ENCODE data around the gene GPBP1.
A peak's percentile ranks its signal among the peaks of the same experiment; 100 is the strongest.
"Not testable (repeated sequence)": the region's sequence is repeated elsewhere in the genome, so short reads cannot be mapped to it uniquely, and the experiment has no call there.

GPBP1 gene

DNA sequence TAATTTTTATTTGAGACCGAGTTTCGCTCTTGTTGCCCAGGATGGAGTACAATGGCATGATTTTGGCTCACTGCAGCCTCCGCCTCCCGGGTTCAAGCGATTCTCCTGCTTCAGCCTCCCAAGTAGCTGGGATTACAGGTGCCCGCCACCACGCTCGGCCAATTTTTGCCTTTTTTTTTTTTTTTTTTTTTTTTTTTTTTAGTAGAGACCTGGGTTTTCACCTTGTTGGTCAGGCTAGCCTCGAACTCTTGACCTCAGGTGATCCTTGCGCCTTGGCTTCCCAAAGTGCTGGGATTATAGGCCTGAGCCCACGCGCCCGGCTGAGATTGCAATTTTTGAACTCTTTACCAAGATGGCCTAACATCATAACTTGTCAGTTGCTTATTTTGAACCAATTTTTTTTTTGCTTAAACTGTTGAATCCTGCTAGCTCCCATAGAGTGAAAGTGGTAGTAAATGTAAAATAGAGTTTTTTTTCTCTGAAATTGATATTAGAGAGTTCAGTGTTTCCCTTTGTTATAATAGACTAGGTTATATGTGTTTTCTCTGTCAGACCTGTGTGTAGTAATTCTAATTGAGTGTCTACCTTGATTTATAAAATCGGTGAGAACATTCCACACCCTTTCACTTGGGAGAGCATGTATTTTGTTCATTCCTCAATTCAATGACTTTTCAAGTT, 3.8 kb downstream of the GPBP1 start:
- DNase-seq: no peak

DNA sequence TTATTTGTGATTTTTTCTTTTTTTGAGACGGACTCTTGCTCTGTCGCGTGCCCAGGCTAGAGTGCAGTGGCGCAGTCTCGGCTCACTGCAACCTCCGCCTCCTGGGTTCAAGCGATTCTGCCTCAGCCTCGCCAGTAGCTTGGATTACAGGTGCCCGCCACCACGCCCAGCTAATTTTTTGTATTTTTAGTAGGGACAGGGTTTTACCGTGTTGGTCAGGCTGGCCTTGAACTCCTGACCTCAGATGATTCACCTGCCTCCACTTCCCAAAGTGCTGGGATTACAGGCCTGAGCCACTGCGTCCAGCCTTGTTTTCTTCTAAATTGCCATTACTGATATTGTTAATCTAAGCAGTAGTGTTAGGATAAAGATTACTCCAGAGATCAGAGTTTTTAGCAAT, 4.4 kb downstream of the GPBP1 start:
- DNase-seq: not testable (repeated sequence)

DNA sequence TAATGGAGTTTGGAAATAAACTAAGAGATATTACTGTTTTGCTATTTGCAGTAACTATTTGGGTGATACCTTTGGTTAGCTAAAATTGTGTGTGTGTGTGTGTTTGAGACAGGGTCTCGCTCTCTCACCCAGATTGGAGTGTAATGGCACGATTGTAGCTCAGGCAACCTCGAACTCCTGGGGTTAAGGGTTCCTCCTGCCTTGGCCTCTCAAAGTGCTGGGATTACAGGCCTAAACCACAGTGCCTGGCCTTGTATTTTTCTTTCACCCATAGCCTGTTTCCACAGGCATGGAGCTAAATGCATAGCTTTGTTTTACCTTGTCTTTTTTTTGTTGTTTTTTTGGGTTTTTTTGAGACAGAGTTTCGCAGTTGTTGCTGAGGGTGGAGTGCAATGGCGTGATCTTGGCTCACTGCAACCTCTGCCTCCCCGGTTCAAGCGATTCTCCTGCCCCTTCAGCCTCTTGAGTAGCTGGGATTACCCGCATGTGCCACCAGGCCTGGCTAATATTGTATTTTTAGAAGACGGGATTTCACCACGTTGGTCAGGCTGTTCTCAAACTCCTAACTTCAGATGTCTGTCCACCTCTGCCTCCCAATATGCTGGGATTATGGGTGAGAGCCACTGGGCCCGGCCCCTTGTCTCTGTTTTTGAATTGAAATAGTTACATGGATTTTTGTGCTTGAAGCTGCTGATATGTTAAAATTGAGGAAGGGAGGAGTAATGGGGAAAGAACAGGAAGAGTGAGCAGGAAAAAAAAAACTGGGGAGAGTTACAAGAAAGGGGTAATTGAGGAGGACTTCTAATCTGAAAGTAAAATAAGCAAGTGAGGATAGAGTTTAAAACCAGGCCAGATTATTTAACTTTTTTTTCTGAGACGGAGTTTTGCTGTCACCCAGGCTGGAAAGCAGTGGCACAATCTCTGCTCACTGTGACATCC, 5.7 kb downstream of the GPBP1 start:
- no peak for DNase-seq

DNA sequence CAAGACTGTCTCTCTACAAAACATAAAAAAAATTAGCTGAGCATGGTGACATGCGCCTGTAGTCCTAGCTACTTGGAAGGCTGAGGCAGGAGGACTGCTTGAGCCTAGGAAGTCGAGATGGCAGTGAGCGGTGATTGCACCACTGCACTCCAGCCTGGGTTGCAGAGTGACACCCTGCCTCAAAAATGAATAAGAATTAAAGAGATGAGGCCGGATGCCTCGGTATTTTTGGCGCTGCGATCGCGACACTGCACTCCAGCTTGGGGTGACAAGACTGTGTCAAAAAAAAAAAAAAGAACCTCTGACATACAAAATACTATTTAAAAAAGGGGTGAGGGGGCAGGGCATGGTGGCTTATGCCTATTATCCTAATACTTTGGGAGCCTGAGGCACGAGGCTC, 7.3 kb downstream of the GPBP1 start:
- DNase-seq: no peak

DNA sequence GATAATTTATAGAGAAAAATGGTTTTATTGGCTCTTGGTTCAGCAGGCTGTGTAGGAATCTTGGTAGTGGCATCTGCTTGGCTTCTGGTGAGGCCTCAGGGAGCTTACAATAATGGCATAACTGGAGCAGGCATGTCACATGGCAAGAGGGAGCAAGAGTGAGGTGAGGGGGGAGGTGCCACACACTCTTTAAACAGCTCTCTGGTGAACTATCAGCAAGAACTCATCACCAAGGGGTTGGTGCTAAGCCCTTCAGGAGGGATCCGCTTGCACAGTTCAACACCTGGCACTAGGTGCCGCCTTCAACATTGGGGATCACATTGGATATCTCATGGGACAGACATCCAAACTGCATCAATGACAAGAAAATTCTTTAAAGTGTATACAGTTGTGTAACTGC, 10.5 kb downstream of the GPBP1 start:
- no peak for DNase-seq

DNA sequence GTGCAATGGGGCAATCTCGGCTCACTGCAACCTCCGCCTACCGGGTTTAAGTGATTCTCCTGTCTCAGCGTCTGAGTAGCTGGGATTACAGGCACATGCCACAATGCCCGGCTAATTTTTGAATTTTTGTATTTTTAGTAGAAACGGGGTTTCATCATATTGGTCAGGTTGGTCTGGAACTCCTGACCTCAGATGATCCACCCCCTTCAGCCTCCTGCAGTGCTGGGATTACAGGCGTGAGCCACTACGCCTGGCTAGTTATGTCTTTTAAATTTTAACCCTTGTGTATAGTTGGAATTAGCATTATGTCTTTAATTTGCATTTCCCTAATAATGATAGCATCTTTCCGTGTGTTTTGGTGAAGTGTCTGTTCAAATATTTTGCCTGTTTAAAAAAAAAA, 11.5 kb downstream of the GPBP1 start:
- no peak for DNase-seq

DNA sequence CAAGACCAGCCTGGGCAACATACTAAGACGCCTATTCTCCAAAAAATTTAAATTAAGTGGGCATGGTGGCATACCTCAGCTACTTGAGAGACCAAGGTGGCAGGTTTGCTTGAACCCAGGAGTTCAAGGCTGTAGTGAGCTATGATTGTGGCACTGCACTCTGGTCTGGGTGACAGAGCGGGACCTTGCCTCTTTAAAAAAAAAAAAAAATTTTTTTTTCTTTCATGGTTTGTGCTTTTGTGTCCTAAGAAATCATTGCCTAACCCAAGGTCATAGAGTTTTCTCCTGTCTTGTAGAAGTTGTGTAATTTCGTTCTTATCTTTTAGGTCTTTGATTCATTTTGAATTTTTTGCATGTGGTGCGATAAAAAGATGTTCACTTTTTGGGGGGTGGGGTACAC, 12.3 kb downstream of the GPBP1 start:
- DNase-seq: no peak

DNA sequence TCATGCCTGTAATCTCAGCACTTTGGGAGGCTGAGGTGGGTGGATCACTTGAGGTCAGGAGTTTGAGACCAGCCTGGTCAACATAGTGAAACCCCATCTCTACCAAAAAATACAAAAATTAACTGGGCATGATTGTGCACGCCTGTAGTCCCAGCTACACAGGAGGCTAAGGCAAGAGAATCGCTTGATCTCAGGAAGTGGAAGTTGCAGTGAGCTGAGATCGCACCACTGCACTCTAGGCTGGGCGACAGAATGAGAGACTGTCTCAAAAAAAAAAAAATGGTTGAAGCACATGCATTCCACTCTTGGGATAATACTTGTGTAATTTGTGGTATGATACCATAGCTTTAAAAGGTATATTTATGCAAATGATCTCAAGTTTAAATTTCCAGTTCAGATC, 14.1 kb downstream of the GPBP1 start:
- not testable (repeated sequence) for DNase-seq

DNA sequence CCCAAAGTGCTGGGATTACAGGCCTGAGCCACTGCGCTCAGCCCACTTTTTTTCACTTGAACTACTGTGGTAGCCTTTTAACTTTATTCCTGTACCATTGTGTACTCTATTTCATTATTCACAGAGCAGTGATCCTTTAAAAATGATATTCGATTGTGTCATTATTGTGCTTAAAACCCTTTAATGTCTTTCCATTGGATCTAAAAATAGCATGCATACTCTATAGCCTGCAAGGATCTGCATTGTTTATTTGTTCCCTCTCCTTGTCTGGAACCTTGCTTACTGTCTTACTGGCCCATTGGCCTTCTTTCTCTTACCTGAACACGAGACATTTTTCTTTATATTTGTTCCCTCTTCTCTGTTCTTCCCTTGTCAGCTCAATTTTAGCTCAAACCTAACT, 15.7 kb downstream of the GPBP1 start:
- no peak for DNase-seq

DNA sequence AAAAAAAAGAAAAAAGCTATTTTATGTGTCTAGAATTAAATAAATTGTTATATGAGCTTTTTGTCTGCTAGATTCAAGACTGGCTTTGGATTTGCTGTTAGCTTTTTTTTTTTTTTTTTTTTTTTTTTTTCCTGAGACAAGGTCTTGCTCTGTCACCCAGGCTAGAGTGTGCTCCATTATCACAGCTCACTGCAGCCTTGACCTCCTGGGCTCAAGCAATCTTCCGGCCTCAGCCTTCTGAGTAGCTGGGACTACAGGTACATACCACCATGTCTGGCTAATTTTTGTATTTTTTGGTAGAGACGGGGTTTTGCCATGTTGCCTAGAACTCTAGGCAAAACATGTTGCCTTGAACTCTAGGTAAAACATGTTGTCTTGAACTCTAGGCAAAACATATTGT, 16.7 kb downstream of the GPBP1 start:
- no peak for DNase-seq

DNA sequence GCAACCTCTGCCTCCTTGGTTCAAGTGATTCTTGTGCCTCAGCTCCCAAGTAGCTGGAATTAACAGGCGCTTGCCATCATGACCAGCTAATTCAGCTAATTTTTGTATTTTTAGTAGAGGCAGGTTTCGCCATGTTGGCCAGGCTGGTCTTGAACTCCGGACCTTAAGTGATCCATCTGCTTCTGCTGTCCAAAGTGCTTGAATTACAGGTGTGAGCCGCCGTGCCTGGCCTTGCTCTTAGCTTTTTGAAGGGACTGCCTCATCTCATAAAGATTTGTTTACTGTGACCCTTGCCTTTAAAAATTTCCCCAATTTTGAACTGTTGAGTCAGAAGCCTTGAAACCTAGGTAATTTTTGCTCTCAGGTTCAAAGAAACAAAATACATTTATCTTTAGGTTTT, 17.3 kb downstream of the GPBP1 start:
- no peak for DNase-seq

DNA sequence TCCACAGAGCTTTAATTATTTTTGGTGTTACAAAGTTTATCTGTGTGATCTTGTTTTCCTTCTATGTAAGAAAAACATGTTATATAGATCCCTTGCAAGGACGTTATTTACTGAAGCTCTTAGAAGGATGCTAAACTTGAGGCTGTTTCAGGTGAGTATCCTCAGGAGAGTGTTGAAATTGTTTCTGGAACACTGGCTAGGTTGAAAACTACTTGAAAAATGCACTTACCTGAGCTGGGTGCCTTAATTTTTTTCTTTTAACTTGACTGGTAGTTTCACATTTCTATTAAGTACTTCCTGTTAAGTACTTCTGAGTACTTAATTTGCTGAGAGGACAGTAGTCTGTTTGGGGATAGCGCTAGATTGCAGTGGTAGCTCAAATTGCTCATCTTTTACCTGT, 18.1 kb downstream of the GPBP1 start:
- DNase-seq: no peak

DNA sequence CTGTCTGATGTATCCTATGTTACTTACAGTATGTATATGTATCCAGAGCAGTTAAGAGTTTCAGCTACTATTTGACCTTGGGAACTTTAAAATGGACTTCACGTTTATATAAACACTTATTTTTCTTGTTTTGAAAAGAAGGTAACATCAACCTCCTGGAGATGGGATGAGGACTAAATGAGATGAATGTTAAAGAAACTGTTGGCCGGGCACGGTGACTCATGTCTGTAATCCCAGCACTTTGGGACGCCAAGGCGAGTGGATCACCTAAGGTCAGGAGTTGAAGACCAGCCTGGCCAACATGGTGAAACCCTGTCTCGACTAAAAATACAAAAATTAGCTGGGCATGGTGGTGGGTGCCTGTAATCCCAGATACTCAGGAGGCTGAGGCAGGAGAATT, 19.0 kb downstream of the GPBP1 start:
- not testable (repeated sequence) for DNase-seq

DNA sequence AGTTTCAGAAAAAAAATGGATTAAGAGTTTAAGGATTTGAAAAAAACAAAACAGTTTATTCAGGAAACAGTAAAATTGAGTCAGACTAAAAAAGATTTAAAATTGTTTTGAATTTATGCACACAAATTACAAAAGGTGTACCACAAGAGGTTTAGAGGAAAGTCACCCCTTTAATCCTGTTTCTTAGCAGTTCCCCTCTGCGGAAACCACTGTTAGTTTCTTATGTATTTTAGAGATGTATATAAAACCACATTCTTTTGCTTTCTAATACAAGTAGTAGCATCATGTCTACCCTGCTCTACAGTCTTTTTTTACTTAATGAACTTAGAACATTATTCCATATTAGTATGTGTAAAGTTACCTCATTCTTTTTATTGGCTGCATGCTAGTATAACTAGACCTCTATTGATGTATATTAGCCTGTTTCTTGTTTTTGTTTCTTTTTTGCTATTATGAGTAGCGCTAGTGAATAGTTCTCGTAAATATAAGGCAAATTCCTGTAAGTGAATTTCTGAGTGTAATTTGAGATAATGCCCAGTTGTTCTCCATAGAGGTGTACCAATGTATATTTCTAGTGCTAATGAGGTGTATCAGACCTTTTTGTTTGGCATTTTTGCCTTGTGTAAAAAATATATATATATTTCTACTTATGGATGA, 20.0 kb downstream of the GPBP1 start:
- DNase-seq: no peak

DNA sequence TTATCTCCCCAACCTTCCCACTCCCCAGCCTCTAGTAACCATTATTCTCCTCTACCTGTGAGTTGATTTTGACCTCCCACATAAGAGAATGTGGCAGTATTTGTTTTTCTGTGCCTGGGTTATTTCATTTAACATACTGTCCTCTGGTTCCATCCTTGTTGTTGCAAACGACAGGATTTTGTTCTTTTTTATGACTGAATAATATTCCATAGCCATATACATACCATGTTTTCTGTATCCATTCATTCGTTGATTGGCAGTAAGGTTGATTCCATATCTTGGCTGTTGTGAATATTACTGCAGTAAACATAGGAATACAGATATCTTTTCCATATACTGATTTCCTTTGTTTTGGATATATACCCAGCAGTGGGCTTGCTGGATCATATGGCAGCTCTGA, 20.8 kb downstream of the GPBP1 start:
- no peak for DNase-seq

DNA sequence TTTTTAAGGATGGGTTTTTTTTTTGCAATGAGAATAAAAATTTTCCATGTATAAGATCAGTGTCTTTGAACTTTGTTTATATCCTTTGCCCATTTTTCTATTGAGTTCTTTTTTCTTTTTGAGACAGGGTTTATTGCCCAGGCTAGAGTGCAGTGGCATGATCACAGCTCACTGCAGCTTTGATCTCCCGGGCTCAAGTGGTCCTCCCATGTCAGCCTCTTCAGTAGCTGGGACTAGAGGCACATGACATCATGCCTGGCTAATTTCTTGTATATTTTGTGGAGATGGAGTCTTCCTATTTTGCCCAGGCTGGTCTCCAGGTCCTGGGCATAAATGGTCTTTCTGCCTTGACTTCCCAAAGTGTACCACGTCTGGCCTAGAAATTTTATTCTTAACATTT, 21.2 kb downstream of the GPBP1 start:
- no peak for DNase-seq

DNA sequence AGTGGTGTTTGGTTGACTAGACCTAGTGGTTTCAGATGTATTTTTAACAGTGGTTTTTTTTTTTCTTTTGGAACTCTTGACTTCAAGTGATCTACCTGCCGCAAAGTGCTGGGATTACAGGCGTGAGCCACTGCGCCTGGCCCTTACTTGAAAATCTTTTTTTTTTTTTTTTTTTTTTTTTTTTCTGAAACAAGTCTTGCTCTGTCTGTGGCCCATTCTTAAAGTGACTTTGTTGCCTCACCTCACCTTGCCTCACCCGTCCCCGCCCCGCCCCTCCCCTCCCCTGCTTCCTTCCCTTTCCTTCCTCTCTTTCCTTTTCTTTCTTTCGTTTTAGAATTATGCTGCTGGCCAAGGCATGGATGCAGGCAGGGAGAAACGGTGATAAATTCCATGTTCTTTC, 26.0 kb downstream of the GPBP1 start:
- peak in 1 of 2 experiments; percentile 22 for DNase-seq

DNA sequence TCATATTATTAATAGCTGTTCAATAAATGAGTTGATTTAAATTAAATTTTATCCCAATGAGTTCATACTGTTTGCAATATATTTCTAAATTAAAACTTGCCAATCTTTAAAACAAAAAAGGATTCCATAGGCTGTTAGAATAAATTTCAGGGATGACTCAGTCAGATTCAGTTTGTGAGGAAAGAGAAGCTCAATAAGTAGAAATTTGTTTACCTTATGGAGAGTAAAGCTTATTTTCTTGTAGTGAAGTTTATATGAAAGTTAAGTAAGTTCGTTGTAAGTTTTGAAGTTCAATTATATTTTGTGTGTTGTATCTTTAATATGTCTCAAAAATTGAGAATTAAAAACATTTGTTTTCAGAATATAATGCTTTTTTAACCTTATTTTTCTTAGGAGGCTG, 29.0 kb downstream of the GPBP1 start:
- no peak for DNase-seq

DNA sequence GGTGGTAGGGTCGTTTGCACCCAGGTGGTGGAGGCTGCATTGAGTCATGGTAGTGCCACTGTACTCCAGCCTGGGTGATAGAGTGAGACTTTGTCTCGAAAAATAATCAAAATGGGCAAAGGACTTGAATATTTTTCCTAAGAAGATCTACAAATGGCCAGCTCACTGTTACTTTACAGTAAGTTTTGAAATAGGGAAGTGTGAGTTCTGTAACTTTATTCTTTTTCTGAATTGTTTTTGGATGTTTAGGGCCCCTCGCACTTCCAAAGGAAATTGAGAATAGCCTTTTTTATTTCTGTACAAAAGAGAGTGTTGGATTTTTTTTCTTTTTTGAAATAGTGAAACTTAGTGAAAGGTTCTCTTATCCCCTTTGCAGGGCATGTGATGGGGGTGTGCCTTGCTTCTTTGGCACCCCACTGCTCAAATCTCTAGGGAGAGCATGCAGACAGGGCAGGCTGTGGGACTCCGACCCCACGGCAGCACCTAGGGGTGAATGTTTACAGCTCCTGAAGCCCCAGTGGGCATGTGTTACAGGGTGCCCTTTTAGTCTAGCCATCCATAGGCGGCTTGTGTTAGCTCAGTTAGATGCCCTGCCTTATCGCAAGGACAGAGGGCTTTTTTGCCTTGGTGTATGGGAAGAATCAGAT, 33.3 kb downstream of the GPBP1 start:
- DNase-seq: peak in 1 of 2 experiments; percentile 32

DNA sequence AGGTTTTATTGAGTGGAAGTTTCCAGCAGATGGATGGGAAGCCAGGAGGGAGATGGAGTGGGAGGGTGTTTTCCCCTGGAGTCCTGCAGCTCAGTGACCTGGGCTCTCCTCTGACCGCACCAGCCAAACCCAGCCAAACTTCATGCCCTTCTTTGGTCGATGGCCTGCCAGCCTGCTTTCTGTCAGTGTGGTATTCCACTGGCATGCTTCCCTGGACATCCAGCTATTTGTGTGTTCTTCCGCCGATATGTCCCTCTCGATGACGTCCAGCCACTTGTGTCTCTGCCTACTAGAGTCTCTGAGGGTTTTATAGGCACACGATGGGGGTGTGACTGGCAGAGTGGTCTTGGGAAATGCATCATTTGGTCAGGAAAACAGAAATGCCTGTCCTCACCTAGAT, 33.8 kb downstream of the GPBP1 start:
- DNase-seq: no peak

DNA sequence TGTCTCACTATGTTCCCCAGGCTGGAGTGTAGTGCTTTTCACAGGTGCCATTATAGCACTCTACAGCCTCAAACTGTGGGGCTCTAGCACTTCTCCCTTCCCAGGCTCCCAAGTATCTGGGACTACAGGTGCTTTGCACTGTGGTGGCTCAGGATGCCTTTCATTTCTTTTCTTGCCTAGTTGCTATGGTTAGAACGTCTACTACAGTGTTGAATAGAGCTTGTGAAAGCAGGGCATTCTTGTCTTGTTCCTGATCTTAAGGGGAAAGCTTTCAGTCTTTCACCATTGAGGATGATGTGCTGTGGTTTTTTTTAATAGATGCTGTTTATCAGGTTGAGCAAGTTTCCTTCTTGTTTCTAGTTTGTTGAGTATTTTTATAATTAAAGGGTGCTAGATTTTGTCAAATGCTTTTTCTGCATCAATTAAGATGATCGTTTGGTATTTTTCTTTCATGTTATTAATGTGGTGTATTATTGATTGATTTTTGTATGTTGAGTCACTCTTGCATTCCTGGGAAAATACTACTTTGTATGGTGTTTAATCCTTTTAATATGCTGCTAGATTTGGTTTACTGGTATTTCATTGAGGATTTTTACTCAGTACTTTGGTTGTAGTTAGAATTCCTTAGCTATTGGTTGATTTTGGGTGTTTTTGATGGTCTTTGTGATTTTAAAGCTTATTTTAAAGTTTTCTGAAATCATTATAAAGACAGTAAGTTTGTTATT, 35.6 kb downstream of the GPBP1 start:
- DNase-seq: peak in 1 of 2 experiments; percentile 31

DNA sequence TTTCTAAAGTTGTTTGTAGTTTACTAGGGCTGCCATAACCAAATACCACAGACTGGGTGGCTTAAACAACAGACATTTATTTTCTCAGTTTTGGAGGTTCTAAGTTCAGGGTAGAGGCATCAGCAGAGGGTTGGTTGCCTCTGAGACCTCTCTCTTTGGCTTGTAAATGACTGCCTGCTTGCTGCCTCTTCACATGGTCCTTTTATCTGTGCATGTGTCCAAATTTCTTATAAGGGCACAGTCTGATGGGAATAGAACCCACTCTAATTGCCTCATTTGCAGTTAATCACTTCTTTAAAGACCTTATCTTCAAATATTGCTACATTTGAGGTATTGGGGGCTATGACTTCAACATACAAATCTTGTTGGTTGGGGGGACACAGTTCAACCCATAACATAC, 36.8 kb downstream of the GPBP1 start:
- no peak for DNase-seq

DNA sequence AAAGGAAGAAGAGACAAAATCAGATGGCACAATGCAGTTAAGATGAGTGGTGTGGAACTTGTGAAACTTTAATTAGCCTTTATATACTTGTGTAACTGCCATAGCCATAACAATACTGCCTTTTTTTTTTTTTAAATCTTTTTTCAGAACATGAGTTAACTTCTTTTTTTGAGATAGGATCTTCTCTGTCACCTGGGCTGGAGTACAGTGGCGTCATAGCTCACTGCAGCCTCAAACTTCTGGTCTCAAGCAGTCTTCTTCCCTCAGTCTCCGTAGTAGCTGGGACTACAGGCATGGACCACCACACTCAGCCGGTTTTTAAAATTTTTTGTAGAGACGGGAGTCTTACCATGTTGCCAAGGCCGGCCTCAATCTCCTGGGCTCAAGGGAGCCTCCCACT, 37.2 kb downstream of the GPBP1 start:
- DNase-seq: no peak
